ENCODE results near the gene DHPS.
A peak's percentile ranks its signal among the peaks of the same experiment; 100 is the strongest.

Gene DHPS

GRCh38 chr19:12641456-12641855, 40.2 kb downstream of the DHPS start:
- DNase-seq, result no peak

DNA sequence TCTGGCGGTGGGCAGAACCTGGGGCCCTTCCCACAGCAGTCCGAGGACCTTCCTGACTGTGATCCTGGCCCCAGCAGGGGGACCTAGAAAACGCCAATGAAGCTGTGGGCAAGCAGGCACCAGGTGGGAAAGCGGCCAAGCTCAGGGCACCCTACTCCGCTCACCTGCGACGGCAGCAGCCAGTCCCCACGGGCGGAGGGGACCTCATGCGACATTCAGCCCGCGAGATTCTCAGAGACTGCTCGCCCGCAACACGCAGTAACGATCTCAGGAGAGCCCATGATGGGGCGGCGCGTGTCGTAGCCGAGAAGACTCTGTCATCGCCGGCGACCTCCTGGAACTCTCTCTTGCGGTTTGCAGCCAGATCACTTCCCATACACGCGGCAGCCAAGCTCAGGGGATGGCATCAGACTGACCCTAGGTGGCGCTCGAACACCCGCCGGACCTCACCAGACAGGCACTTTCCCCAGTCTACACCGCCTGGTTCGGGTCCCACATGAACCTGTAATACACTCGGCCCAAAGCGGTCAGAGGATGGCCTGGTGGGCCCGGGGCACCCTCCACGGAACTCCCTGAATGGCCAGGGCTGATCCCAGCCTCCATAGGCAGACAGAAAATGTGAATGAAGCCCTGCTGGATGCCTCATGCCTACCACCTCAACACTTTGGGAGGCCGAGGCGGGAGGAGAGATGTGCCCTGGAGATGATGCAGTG, 41.6 kb downstream of the DHPS start:
- peak; percentile 91 for DNase-seq

DNA sequence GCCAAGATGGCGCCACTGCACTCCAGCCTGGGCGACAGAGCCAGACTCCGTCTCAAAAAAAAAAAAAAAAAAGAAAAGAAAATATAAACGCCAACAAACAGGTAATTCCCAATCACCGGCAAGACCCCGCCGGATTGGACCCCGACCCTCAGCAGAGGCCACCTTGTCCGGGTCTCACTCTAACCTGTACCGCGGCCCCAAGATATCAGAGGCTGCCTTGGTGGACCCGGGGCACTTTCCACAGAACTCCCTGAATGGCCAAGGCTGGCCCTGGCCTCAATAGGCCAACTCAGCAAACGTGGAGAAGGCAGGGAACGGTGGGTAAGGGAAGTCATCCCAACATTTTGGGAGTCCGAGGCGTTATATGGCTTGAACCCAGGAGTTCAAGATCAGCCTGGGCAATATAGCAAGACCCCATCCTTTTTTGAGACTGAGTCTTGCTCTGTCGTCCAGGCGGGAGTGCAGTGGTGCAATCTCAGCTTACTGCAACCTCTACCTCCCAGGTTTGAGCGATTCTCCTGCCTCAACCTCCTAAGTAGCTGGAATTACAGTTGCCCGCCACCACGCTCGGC, 43.0 kb downstream of the DHPS start:
- DNase-seq, result no peak

GRCh38 chr19:12636631-12637030, 45.0 kb downstream of the DHPS start:
- no peak for DNase-seq

DNA sequence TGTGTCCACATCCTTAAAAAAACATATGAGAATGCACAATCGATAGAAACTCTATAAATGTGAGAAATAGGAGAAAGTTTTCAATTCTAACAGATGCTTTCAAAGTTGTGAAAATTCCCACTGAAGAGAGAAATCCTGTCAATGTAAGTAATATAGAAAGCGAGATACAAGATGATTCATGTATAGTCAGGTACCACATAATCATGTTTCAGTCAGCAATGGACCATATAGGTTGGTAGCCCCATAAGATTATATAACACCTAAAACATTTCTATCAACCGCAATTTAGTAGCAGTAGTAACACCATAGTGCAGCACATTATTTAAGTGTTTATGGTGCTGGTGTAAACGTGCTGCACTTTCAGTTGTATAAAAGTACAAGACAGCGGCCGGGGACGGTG, 52.5 kb downstream of the DHPS start:
- no peak for DNase-seq

DNA sequence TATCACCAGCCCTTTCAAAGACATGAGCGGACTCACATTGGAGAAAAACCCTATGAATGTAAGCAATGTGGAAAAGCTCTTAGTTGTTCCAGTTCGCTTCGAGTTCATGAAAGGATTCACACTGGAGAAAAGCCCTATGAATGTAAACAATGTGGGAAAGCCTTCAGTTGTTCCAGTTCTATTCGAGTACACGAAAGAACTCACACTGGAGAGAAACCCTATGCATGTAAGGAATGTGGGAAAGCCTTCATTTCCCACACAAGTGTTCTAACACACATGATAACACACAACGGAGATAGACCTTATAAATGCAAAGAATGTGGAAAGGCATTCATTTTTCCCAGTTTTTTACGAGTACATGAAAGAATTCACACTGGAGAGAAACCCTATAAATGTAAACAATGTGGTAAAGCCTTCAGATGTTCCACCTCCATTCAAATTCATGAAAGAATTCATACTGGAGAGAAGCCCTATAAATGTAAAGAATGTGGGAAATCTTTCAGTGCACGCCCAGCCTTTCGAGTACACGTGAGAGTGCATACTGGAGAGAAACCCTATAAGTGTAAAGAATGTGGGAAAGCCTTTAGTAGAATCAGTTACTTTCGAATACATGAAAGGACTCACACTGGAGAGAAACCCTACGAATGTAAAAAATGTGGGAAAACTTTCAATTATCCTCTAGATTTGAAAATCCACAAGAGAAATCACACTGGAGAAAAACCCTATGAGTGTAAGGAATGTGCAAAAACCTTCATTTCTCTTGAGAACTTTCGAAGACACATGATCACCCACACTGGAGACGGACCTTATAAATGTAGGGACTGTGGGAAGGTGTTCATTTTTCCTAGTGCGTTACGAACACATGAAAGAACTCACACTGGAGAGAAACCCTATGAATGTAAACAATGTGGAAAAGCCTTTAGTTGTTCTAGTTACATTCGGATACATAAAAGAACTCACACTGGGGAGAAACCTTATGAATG, 53.3 kb downstream of the DHPS start:
- DNase-seq, result no peak

- DNase-seq, result no peak
These were observed 54.7 kb downstream of the DHPS start for GRCh38 chr19:12626958-12627357.
